GM19351 (cell line): Measurements from ENCODE around the gene ATP2C1.
"Not testable (repeated sequence)": the region's sequence is repeated elsewhere in the genome, so short reads cannot be mapped to it uniquely, and the experiment has no call there.

Source experiments
- ATAC-seq: cut with Tn5 transposase; IDR thresholded peaks from one replicate; pipeline ENCODE4 v1.9.1; 2021; ENCODE audit warnings: mild to moderate bottlenecking, moderate library complexity; ENCODE audit not compliant: unreplicated experiment

The ATP2C1 gene

DNA sequence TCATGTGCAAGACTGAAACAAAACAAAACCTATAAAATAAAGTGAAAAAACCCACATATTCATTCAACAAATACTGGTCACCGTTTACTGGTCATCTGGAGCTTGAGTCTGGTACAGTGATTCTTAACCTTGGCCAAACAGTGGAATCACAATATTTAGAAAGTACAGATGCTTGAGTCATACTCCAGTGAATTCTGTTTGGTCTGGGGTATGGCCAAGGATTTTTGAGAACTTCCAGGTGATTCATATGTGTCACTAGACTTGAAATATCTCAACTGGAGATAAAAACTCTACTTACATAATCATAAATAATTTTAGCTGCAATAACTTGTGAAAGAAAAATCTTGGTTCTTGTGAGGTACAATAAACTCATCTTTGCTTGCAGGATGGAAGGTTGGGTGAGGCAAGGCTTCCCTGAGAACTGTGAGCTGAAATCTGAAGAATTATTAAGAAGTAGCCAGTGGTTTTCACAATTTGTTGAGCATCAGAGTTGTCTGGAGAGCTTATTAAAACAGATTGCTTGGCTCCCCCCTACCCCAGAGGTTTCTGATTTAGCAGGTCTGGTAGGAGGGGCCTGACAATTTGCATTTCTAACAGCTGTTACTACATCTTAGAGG is 142.4 kb downstream of the ATP2C1 start:
- no peak for ATAC-seq

- no peak for ATAC-seq
Observed at GRCh38 chr3:131036986-131037385, 143.1 kb downstream of the ATP2C1 start.

- no peak for ATAC-seq
Observed at GRCh38 chr3:131038326-131038725, 144.4 kb downstream of the ATP2C1 start.

DNA sequence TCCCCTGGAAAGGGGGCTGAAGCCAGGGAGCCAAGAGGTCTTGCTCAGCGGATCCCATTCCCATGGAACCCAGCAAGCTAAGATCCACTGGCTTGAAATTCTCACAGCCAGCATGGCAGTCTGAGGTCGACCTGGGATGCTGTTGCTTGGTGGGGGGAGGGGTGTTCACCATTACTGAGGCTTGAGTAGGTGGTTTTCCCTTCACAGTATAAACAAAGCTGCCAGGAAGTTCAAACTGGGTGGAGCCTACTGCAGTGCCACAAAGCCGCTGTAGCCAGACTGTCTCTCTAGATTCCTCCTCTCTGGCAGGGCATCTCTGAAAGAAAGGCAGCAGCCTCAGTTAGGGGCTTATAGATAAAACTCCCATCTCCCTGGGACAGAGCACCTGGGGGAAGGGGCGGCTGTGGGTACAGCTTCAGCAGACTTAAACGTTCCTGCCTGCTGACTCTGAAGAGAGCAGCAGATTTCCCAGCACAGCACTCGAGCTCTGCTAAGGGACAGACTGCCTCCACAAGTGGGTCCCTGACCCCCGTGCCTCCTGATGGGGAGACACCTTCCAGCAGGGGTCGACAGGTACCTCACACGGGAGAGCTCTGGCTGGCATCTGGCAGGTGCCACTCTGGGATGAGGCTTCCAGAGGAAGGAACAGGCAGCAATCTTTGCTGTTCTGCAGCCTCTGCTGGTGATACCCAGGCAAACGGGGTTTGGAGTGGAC is 148.5 kb downstream of the ATP2C1 start:
- ATAC-seq = not testable (repeated sequence)

DNA sequence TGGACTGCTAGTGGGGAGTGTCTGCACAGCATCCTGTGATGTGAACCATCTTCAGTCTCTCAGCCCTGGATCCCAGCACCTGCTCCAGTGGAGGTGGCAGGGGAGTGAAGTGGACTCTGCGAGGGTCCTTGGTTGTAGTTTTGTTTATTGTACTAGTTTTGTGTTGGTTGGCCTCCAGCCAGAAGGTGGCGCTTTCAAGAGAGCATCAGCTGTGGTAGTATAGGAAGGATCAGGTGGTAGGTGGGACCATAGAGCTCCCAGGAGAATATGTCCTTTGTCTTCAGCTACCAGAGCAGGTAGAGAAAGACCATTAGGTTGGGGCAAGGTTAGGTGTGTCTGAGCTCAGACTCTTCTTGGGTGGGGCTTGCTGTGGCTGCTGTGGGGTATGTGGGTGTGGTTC is 153.7 kb downstream of the ATP2C1 start:
- no peak for ATAC-seq

DNA sequence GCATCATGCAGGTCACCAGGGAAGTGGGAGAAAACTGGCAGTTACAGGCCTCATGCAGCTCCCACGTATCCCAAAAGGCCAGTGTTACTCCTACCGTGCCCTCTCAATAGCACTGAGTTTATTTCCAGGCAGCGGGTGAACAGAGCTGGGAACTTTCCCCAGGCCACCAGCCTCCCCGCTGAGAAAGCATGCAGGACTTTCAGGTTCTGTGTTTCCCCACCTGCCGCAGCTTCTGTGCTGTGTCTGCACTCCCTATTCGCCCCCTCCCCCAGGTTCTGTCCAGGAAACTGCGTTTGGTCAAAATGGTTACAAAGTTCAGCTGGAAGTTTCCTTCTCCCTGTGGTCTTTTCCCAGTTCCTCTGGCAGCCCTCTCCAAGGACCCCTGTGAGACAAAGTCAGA is 154.1 kb downstream of the ATP2C1 start:
- ATAC-seq = no peak

GRCh38 chr3:131050001-131050400 is 156.1 kb downstream of the ATP2C1 start:
- no peak for ATAC-seq

- ATAC-seq = no peak
Observed at GRCh38 chr3:131053043-131053859, 159.4 kb downstream of the ATP2C1 start.
